Brain microvascular endothelial cell (primary cell): ENCODE measurements around the gene TMSB4X.

Source experiments
- DNase-seq: peaks from one replicate; pipeline ENCODE4 v3.0.0-alpha.2; 2020
- H3K27ac ChIP-seq: fragments of 250-450 bp; sonication (Bioruptor Pico); 2 replicates; pipeline ENCODE4 v1.5.1; 2020; ENCODE audit warnings: mild to moderate bottlenecking, moderate library complexity
- H3K27me3 ChIP-seq: fragments of 250-450 bp; sonication (Bioruptor Pico); replicated peaks from 2 replicates; pipeline ENCODE4 v1.5.1; 2020; ENCODE audit warnings: mild to moderate bottlenecking
- H3K36me3 ChIP-seq: fragments of 250-450 bp; sonication (Bioruptor Pico); replicated peaks from 2 replicates; pipeline ENCODE4 v1.5.1; 2020; ENCODE audit warnings: mild to moderate bottlenecking
- H3K4me3 ChIP-seq: 2 replicates; pipeline ENCODE4 v1.5.1; 2011; ENCODE audit warnings: low read depth, mild to moderate bottlenecking, control low read depth, low read length, moderate library complexity
- CTCF ChIP-seq: IDR thresholded peaks from 2 replicates; pipeline ENCODE4 v1.5.1; 2011; ENCODE audit warnings: low read depth, mild to moderate bottlenecking, moderate library complexity, low read length, control low read depth, inconsistent platforms; ENCODE audit errors: missing control alignments
- in situ Hi-C: cut with HindIII; loops from 2 replicates; pipeline ENCODE4 v1.10.0; 2017; ENCODE audit warnings: low sequenced_read_pairs, low pct_ligation_motif_present

Gene TMSB4X

GRCh38 chrX:12999422-12999821 is 24.5 kb downstream of the TMSB4X start:
- Histone ChIP-seq H3K27ac (no peak overlapping the region), H3K4me3 (no peak overlapping the region), H3K36me3 (no peaks in the 10 kb centered on the region), H3K27me3 (no peaks in the 10 kb centered on the region)
- no peak for TF ChIP-seq CTCF
- DNase-seq, result peak; percentile 18
- in situ Hi-C loops, result no loop called here

GRCh38 chrX:13000301-13000811 is 25.4 kb downstream of the TMSB4X start:
- H3K27me3 ChIP-seq, result no peaks in the 10 kb centered on the region
- no peak overlapping the region for H3K27ac ChIP-seq
- in situ Hi-C loops, result no loop called here
- no peak for TF ChIP-seq CTCF
- DNase-seq, result no peak
- no peak overlapping the region for H3K4me3 ChIP-seq
- H3K36me3 ChIP-seq, result no peaks in the 10 kb centered on the region

GRCh38 chrX:13001097-13001496 is 26.2 kb downstream of the TMSB4X start:
- TF ChIP-seq CTCF, result no peak
- in situ Hi-C loops, result no loop called here
- no peak for DNase-seq
- Histone ChIP-seq H3K36me3 (no peaks in the 10 kb centered on the region), H3K27ac (no peak overlapping the region), H3K27me3 (no peaks in the 10 kb centered on the region), H3K4me3 (no peak overlapping the region)

- Histone ChIP-seq H3K4me3 (no peak overlapping the region), H3K27me3 (no peaks in the 10 kb centered on the region), H3K36me3 (no peaks in the 10 kb centered on the region), H3K27ac (no peak overlapping the region)
- no peak for TF ChIP-seq CTCF
- in situ Hi-C loops, result no loop called here
- DNase-seq, result no peak
Measured at GRCh38 chrX:13001961-13002671, 27.2 kb downstream of the TMSB4X start.

- Histone ChIP-seq H3K27me3 (no peaks in the 10 kb centered on the region), H3K27ac (no peak overlapping the region), H3K36me3 (no peaks in the 10 kb centered on the region), H3K4me3 (no peak overlapping the region)
- in situ Hi-C loops, result no loop called here
- no peak for TF ChIP-seq CTCF
- DNase-seq, result no peak
Measured at GRCh38 chrX:13005661-13006473, 31.0 kb downstream of the TMSB4X start.
